Gastroesophageal sphincter (tissue), 3 donors: ENCODE measurements around the gene FUT4.

ENCODE experiments used
- CTCF ChIP-seq, 4 experiments: fragments of 200-600 bp in 2 of 4; fragments of 450-650 bp in 2 of 4; sonication (generic) in 1 of 4; IDR thresholded peaks; one replicate each; pipeline ENCODE4 v1.5.1; 2017 to 2019; ENCODE audit warnings: antibody characterized with exemption in 4 of 4, mild to moderate bottlenecking in 2 of 4, moderate library complexity in 2 of 4
- EP300 ChIP-seq: sonication (generic); formaldehyde crosslinking; IDR thresholded peaks from one replicate; pipeline ENCODE4 v1.6.1; 2017; ENCODE audit warnings: antibody characterized with exemption, mild to moderate bottlenecking
- POLR2A ChIP-seq, 2 donors: fragments of 450-650 bp; IDR thresholded peaks; one replicate each; pipeline ENCODE4 v1.6.1; 2017; ENCODE audit warnings: antibody characterized with exemption in 2 of 2, mild to moderate bottlenecking in 2 of 2, moderate library complexity in 1 of 2
- POLR2AphosphoS5 ChIP-seq: sonication (generic); formaldehyde crosslinking; IDR thresholded peaks from one replicate; pipeline ENCODE4 v1.6.1; 2017; ENCODE audit warnings: antibody characterized with exemption

- no peak for TF ChIP-seq EP300
- no peak for TF ChIP-seq CTCF (IDR thresholded peaks at IDR 0.05)
- no peak for TF ChIP-seq POLR2A (IDR thresholded peaks at IDR 0.05)
- TF ChIP-seq POLR2AphosphoS5 = no peak
Measured at GRCh38 chr11:94560834-94561233, 17.1 kb downstream of the FUT4 start.
